AG09309 (cell line): ENCODE results near the gene CEP85L.

ENCODE experiments used
- DNase-seq: peaks from one replicate; pipeline ENCODE4 v3.0.0-alpha.2; 2010; ENCODE audit warnings: low read depth
- H3K4me3 ChIP-seq: 2 replicates; pipeline ENCODE4 v1.5.1; 2011; ENCODE audit warnings: mild to moderate bottlenecking, low read depth, low read length, moderate library complexity; ENCODE audit not compliant: control insufficient read depth
- CTCF ChIP-seq: IDR thresholded peaks from 2 replicates; pipeline ENCODE4 v1.5.1; 2011; ENCODE audit warnings: mild to moderate bottlenecking, low read depth, low read length, inconsistent platforms; ENCODE audit not compliant: insufficient read depth, control insufficient read depth; ENCODE audit errors: missing control alignments

CEP85L gene

GRCh38 chr6:118578617-118579016, 72.8 kb downstream of the CEP85L start:
- no peak for DNase-seq

GRCh38 chr6:118577972-118578371, 73.4 kb downstream of the CEP85L start:
- no peak for TF ChIP-seq CTCF
- H3K4me3 ChIP-seq = no peak overlapping the region

More at GRCh38 chr6:118578617-118579016, 72.8 kb downstream of the CEP85L start:
- TF ChIP-seq CTCF = no peak
- H3K4me3 ChIP-seq = no peak overlapping the region

GRCh38 chr6:118574051-118574865, 77.1 kb downstream of the CEP85L start:
- no peak for TF ChIP-seq CTCF
- DNase-seq = no peak
- H3K4me3 ChIP-seq = no peak overlapping the region

More at GRCh38 chr6:118577972-118578371, 73.4 kb downstream of the CEP85L start:
- DNase-seq = no peak

GRCh38 chr6:118571121-118571520, 80.3 kb downstream of the CEP85L start:
- no peak for TF ChIP-seq CTCF
- DNase-seq = no peak
- H3K4me3 ChIP-seq = no peak overlapping the region

GRCh38 chr6:118569498-118569897, 81.9 kb downstream of the CEP85L start:
- TF ChIP-seq CTCF = no peak
- DNase-seq = no peak
- no peak overlapping the region for H3K4me3 ChIP-seq

GRCh38 chr6:118567974-118568373, 83.4 kb downstream of the CEP85L start:
- no peak for DNase-seq
- no peak overlapping the region for H3K4me3 ChIP-seq
- TF ChIP-seq CTCF = no peak

- H3K4me3 ChIP-seq = no peak overlapping the region
- no peak for DNase-seq
- peak; percentile 16 for TF ChIP-seq CTCF
These were observed 86.0 kb downstream of the CEP85L start for GRCh38 chr6:118565311-118565960.
